GM20431 (cell line): ENCODE measurements around the gene MAD1L1.
"Not testable (repeated sequence)": the region's sequence is repeated elsewhere in the genome, so short reads cannot be mapped to it uniquely, and the experiment has no call there.

Source experiments
- in situ Hi-C: fragments of 300-500 bp; cut with MseI, MboI; formaldehyde crosslinking; loops from one replicate; pipeline ENCODE4 v1.15.0; 2020; ENCODE audit warnings: low sequenced_read_pairs; ENCODE audit not compliant: unreplicated experiment

The MAD1L1 gene

GRCh38 chr7:2063563-2064260, 169.0 kb downstream of the MAD1L1 start:
- in situ Hi-C loops: no loop called here

GRCh38 chr7:2062648-2063047, 170.1 kb downstream of the MAD1L1 start:
- in situ Hi-C loops: no loop called here

- in situ Hi-C loops: no loop called here
These were observed 172.0 kb downstream of the MAD1L1 start for GRCh38 chr7:2060701-2061100.

- in situ Hi-C loops: no loop called here
These were observed 172.6 kb downstream of the MAD1L1 start for GRCh38 chr7:2059964-2060700.

- in situ Hi-C loops: not testable (repeated sequence)
These were observed 174.5 kb downstream of the MAD1L1 start for GRCh38 chr7:2058246-2058645.

GRCh38 chr7:2055956-2056355, 176.8 kb downstream of the MAD1L1 start:
- in situ Hi-C loops: no loop called here

GRCh38 chr7:2054927-2055326, 177.8 kb downstream of the MAD1L1 start:
- in situ Hi-C loops: no loop called here

- in situ Hi-C loops: no loop called here
These were observed 179.3 kb downstream of the MAD1L1 start for GRCh38 chr7:2053395-2053794.

GRCh38 chr7:2052657-2053048, 180.1 kb downstream of the MAD1L1 start:
- in situ Hi-C loops: no loop called here

GRCh38 chr7:2051707-2052656, 180.8 kb downstream of the MAD1L1 start:
- in situ Hi-C loops: no loop called here

- in situ Hi-C loops: no loop called here
These were observed 182.3 kb downstream of the MAD1L1 start for GRCh38 chr7:2050511-2050866.

GRCh38 chr7:2049782-2050510, 182.8 kb downstream of the MAD1L1 start:
- in situ Hi-C loops: no loop called here

- in situ Hi-C loops: no loop called here
These were observed 183.5 kb downstream of the MAD1L1 start for GRCh38 chr7:2049111-2049781.

GRCh38 chr7:2048531-2048930, 184.2 kb downstream of the MAD1L1 start:
- in situ Hi-C loops: no loop called here

GRCh38 chr7:2048006-2048405, 184.7 kb downstream of the MAD1L1 start:
- in situ Hi-C loops: no loop called here

GRCh38 chr7:2046581-2047565, 185.9 kb downstream of the MAD1L1 start:
- in situ Hi-C loops: no loop called here

- in situ Hi-C loops: no loop called here
These were observed 187.0 kb downstream of the MAD1L1 start for GRCh38 chr7:2045559-2046405.
